Raji (cell line): ENCODE measurements around the gene KLF17.

Experiments
- POLR2A ChIP-seq: IDR thresholded peaks from 2 replicates; pipeline ENCODE4 v1.6.1; 2011; ENCODE audit warnings: low read depth, low read length, control low read depth; ENCODE audit not compliant: insufficient read depth

KLF17 gene

DNA sequence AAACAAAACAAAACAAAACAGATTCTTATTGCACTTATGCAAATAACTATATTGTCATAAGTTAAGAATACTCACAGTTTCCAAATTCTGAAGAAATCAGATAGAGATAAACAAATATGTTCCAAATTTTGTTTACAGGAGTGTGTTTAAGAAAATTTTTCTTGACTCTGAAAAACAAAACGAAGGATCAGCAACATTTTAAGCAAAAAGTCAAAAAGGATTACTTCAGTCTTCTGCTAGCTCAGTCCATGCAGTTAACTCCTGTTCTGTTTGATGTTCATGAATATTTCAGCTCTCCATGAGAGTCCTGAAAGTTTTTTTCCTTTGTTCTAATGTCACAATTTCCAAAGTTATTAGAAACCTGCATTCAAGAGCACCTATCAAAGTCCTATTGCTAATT, 56.0 kb downstream of the KLF17 start:
- TF ChIP-seq POLR2A, result no peak
